CD4-positive, alpha-beta memory T cell (primary cell): Measurements from ENCODE around the gene CCDC63. TPM values are rescaled to one million over a fixed set of nuclear protein-coding genes. Genes with fewer than 3 reads are reported as not detected.
A peak's percentile ranks its signal among the peaks of the same experiment; 100 is the strongest.
"Not testable (repeated sequence)": the region's sequence is repeated elsewhere in the genome, so short reads cannot be mapped to it uniquely, and the experiment has no call there.

ENCODE experiments used
- CTCF ChIA-PET: fragments of 350-600 bp; sonication (Branson Sonifier 250); formaldehyde crosslinking; loops from one replicate; lab custom pipeline; 2021; ENCODE audit warnings: inconsistent platforms; ENCODE audit not compliant: partially characterized antibody; lab: Charles Lee
- POLR2A ChIA-PET: fragments of 350-600 bp; sonication (Branson Sonifier 250); formaldehyde crosslinking; loops from one replicate; lab custom pipeline; 2021; ENCODE audit not compliant: partially characterized antibody; lab: Charles Lee
- DNase-seq, 5 donors: peaks; one replicate each; pipeline versions ENCODE4 v3.0.0 to v3.0.0-alpha.2; 2020 to 2022; ENCODE audit warnings: mixed read lengths in 1 of 5
- H3K27ac ChIP-seq: one replicate; pipeline ENCODE4 v1.7.0; 2013; ENCODE audit warnings: low read depth, low read length
- H3K27me3 ChIP-seq: 2 replicates; pipeline ENCODE4 v1.7.0; 2013; ENCODE audit warnings: mild to moderate bottlenecking, low read length, moderate library complexity; ENCODE audit not compliant: insufficient read depth
- H3K36me3 ChIP-seq: 2 replicates; pipeline ENCODE4 v1.7.0; 2013; ENCODE audit warnings: mild to moderate bottlenecking, low read length, moderate library complexity; ENCODE audit not compliant: insufficient read depth
- H3K4me1 ChIP-seq: 2 replicates; pipeline ENCODE4 v1.7.0; 2013; ENCODE audit warnings: mild to moderate bottlenecking, low read length, moderate library complexity; ENCODE audit not compliant: insufficient read depth
- H3K4me3 ChIP-seq, 2 donors: one replicate each; pipeline ENCODE4 v1.7.0; 2013; ENCODE audit warnings: low read length in 2 of 2, mild to moderate bottlenecking in 1 of 2
- H3K9me3 ChIP-seq, 2 donors: one replicate each; pipeline ENCODE4 v1.7.0; 2013; ENCODE audit warnings: low read length in 2 of 2, control low read depth in 1 of 2; ENCODE audit not compliant: control insufficient read depth in 1 of 2
- H3K27ac Mint-ChIP-seq, 7 donors: one replicate each; pipeline ENCODE4 v1.8.0; 2020 to 2021; ENCODE audit warnings: mixed read lengths in 7 of 7, mild to moderate bottlenecking in 6 of 7, inconsistent platforms in 3 of 7, moderate library complexity in 3 of 7
- H3K27me3 Mint-ChIP-seq, 2 donors: one replicate each; pipeline ENCODE4 v1.8.0; 2020 to 2021; ENCODE audit warnings: mixed read lengths in 2 of 2
- H3K36me3 Mint-ChIP-seq, 2 donors: one replicate each; pipeline ENCODE4 v1.8.0; 2020 to 2021; ENCODE audit warnings: mixed read lengths in 2 of 2, inconsistent platforms in 1 of 2, mild to moderate bottlenecking in 1 of 2
- H3K4me1 Mint-ChIP-seq, 4 donors: one replicate each; pipeline ENCODE4 v1.8.0; 2020 to 2021; ENCODE audit warnings: mixed read lengths in 4 of 4, mild to moderate bottlenecking in 1 of 4
- H3K4me3 Mint-ChIP-seq, 8 donors: one replicate each; pipeline ENCODE4 v1.8.0; 2020 to 2021; ENCODE audit warnings: mixed read lengths in 8 of 8, mild to moderate bottlenecking in 7 of 8, moderate library complexity in 6 of 8, inconsistent platforms in 3 of 8
- H3K9me3 Mint-ChIP-seq, 8 donors: one replicate each; pipeline ENCODE4 v1.8.0; 2020 to 2021; ENCODE audit warnings: mixed read lengths in 8 of 8, mild to moderate bottlenecking in 5 of 8, inconsistent platforms in 3 of 8, moderate library complexity in 1 of 8
- intact Hi-C: fragments of 100-400 bp; cut with micrococcal nuclease; formaldehyde crosslinking; loops from one replicate; pipeline ENCODE4 v1.15.1; 2023
- polyA plus RNA-seq, 2 donors: library from polyadenylated mRNA; unstranded; fragments of 300-500 nt; fragmentation: Illumina TruSeq; gene quantifications; one replicate each; pipeline ENCODE4 v1.2.3, GENCODE V29; 2021
- total RNA-seq, 2 experiments: library from RNA; stranded (reverse); gene quantifications; one replicate each; pipeline ENCODE4 v1.2.3, GENCODE V29; 2021

CCDC63 gene
- total and polyA plus RNA-seq, 4 experiments from 2014 or later, result not detected

GRCh38 chr12:110850762-110851161 is 4.0 kb downstream of the CCDC63 start:
- H3K9me3 Mint-ChIP-seq, result no peaks in the 10 kb centered on the region
- CTCF ChIA-PET, result no interaction called here
- no peak overlapping the region for H3K4me3 Mint-ChIP-seq

GRCh38 chr12:110853836-110854235 is 7.0 kb downstream of the CCDC63 start:
- POLR2A ChIA-PET, result no interaction called here
- Mint-ChIP-seq H3K27me3 (peaks cover 3 to 14% of the 10 kb centered on the region in 2 donors), H3K4me3 (no peak overlapping the region), H3K4me1 (no peaks in the 10 kb centered on the region), H3K36me3 (no peaks in the 10 kb centered on the region), H3K27ac (no peak overlapping the region), H3K9me3 (no peaks in the 10 kb centered on the region)
- no peaks in the 10 kb centered on the region for H3K4me1 ChIP-seq
- H3K36me3 ChIP-seq, result no peaks in the 10 kb centered on the region
- no peaks in the 10 kb centered on the region for H3K9me3 ChIP-seq
- H3K27ac ChIP-seq, result no peak overlapping the region
- no peak for DNase-seq
- no peaks in the 10 kb centered on the region for H3K27me3 ChIP-seq
- no peak overlapping the region for H3K4me3 ChIP-seq
- CTCF ChIA-PET, result interaction anchor here (1.6 kb wide), 1 partner anchor 34 kb away, joined by 4 read pairs; no protein-coding TSS in a partner anchor
- intact Hi-C loops, result no loop called here

More at GRCh38 chr12:110850762-110851161, 4.0 kb downstream of the CCDC63 start:
- no peaks in the 10 kb centered on the region for H3K9me3 ChIP-seq
- H3K27me3 Mint-ChIP-seq, result peaks cover 15 to 28% of the 10 kb centered on the region in 2 donors
- no peak overlapping the region for H3K27ac Mint-ChIP-seq
- peaks cover 4% of the 10 kb centered on the region for H3K4me1 ChIP-seq
- H3K4me3 ChIP-seq, result no peak overlapping the region
- no peak for DNase-seq
- intact Hi-C loops, result no loop called here
- H3K27ac ChIP-seq, result no peak overlapping the region
- H3K4me1 Mint-ChIP-seq, result peaks cover 4 to 7% (median 5%) of the 10 kb centered on the region in 4 donors
- no peaks in the 10 kb centered on the region for H3K36me3 ChIP-seq
- POLR2A ChIA-PET, result no interaction called here
- peaks cover 12% of the 10 kb centered on the region for H3K27me3 ChIP-seq
- no peaks in the 10 kb centered on the region for H3K36me3 Mint-ChIP-seq

GRCh38 chr12:110856542-110856941 is 9.8 kb downstream of the CCDC63 start:
- CTCF ChIA-PET, result no interaction called here
- H3K4me1 Mint-ChIP-seq, result peaks cover 3 to 6% (median 5%) of the 10 kb centered on the region in 4 donors
- H3K4me1 ChIP-seq, result no peaks in the 10 kb centered on the region
- H3K4me3 ChIP-seq, result no peak overlapping the region
- H3K4me3 Mint-ChIP-seq, result no peak overlapping the region
- no peaks in the 10 kb centered on the region for H3K36me3 ChIP-seq
- intact Hi-C loops, result no loop called here
- no peaks in the 10 kb centered on the region for H3K9me3 Mint-ChIP-seq
- POLR2A ChIA-PET, result no interaction called here
- no peaks in the 10 kb centered on the region for H3K9me3 ChIP-seq
- no peak overlapping the region for H3K27ac ChIP-seq
- H3K27me3 Mint-ChIP-seq, result peaks cover 3 to 8% of the 10 kb centered on the region in 2 donors
- no peaks in the 10 kb centered on the region for H3K27me3 ChIP-seq
- no peak overlapping the region for H3K27ac Mint-ChIP-seq
- no peak for DNase-seq
- no peaks in the 10 kb centered on the region for H3K36me3 Mint-ChIP-seq

- no peaks in the 10 kb centered on the region for H3K27me3 ChIP-seq
- H3K4me3 Mint-ChIP-seq, result no peak overlapping the region
- POLR2A ChIA-PET, result no interaction called here
- H3K36me3 Mint-ChIP-seq, result no peaks in the 10 kb centered on the region
- intact Hi-C loops, result no loop called here
- DNase-seq, result no peak
- no peak overlapping the region for H3K4me3 ChIP-seq
- H3K36me3 ChIP-seq, result no peaks in the 10 kb centered on the region
- peaks cover 3 to 6% (median 5%) of the 10 kb centered on the region in 4 donors for H3K4me1 Mint-ChIP-seq
- no peaks in the 10 kb centered on the region for H3K9me3 ChIP-seq
- H3K27ac Mint-ChIP-seq, result peak overlapping the region in 1 of 7 donors; percentile 42
- H3K27me3 Mint-ChIP-seq, result peaks cover 0 to 8% of the 10 kb centered on the region in 2 donors
- CTCF ChIA-PET, result interaction anchor here (1.0 kb wide), 1 partner anchor 30 kb away, joined by 3 read pairs; no protein-coding TSS in a partner anchor
- no peaks in the 10 kb centered on the region for H3K9me3 Mint-ChIP-seq
- H3K27ac ChIP-seq, result no peak overlapping the region
- no peaks in the 10 kb centered on the region for H3K4me1 ChIP-seq
These were observed 10.7 kb downstream of the CCDC63 start for GRCh38 chr12:110857528-110857927.

- H3K4me3 Mint-ChIP-seq, H3K4me1 Mint-ChIP-seq, H3K36me3 Mint-ChIP-seq, H3K27me3 ChIP-seq, H3K9me3 Mint-ChIP-seq, intact Hi-C loops, H3K27ac Mint-ChIP-seq, DNase-seq, H3K27ac ChIP-seq, H3K9me3 ChIP-seq, H3K36me3 ChIP-seq, POLR2A ChIA-PET, H3K4me1 ChIP-seq, H3K27me3 Mint-ChIP-seq, H3K4me3 ChIP-seq: not testable (repeated sequence)
- CTCF ChIA-PET, result interaction anchor here (1.0 kb wide), 1 partner anchor 30 kb away, joined by 3 read pairs; no protein-coding TSS in a partner anchor
These were observed 11.2 kb downstream of the CCDC63 start for GRCh38 chr12:110857954-110858353.

GRCh38 chr12:110858848-110859247 is 12.1 kb downstream of the CCDC63 start:
- CTCF ChIA-PET, result no interaction called here
- Histone ChIP-seq H3K4me3 (no peak overlapping the region), H3K4me1 (no peaks in the 10 kb centered on the region), H3K9me3 (no peaks in the 10 kb centered on the region), H3K27me3 (no peaks in the 10 kb centered on the region), H3K27ac (no peak overlapping the region), H3K36me3 (no peaks in the 10 kb centered on the region)
- POLR2A ChIA-PET, result no interaction called here
- Mint-ChIP-seq H3K9me3 (no peaks in the 10 kb centered on the region), H3K4me1 (peaks cover 3 to 6% (median 5%) of the 10 kb centered on the region in 4 donors), H3K4me3 (no peak overlapping the region), H3K27me3 (no peaks in the 10 kb centered on the region), H3K36me3 (no peaks in the 10 kb centered on the region), H3K27ac (no peak overlapping the region)
- no peak for DNase-seq
- intact Hi-C loops, result no loop called here

- DNase-seq, result no peak
- Mint-ChIP-seq H3K27ac (peak overlapping the region in 3 of 7 donors; percentile 56 to 74 (median 73)), H3K4me1 (peaks cover 3 to 6% (median 5%) of the 10 kb centered on the region in 4 donors), H3K36me3 (no peaks in the 10 kb centered on the region), H3K9me3 (no peaks in the 10 kb centered on the region), H3K4me3 (no peak overlapping the region), H3K27me3 (no peaks in the 10 kb centered on the region)
- Histone ChIP-seq H3K27me3 (no peaks in the 10 kb centered on the region), H3K4me3 (no peak overlapping the region), H3K27ac (no peak overlapping the region), H3K9me3 (no peaks in the 10 kb centered on the region), H3K4me1 (no peaks in the 10 kb centered on the region), H3K36me3 (no peaks in the 10 kb centered on the region)
- ChIA-PET POLR2A (interaction anchor here (0.6 kb wide), 1 partner anchor 679 kb away, joined by 4 read pairs; no protein-coding TSS in a partner anchor), CTCF (interaction anchor here (0.9 kb wide), 1 partner anchor 33 kb away, joined by 6 read pairs; no protein-coding TSS in a partner anchor)
- intact Hi-C loops, result no loop called here
These were observed 14.1 kb downstream of the CCDC63 start for GRCh38 chr12:110860833-110861296.
